Suppressor macrophage treated with lipopolysaccharide for 1 hour (primary cell): Measurements from ENCODE around the gene GALE.
A peak's percentile ranks its signal among the peaks of the same experiment; 100 is the strongest.
"Not testable (repeated sequence)": the region's sequence is repeated elsewhere in the genome, so short reads cannot be mapped to it uniquely, and the experiment has no call there.

Experiments used
- DNase-seq, 3 donors: peaks; one replicate each; pipeline ENCODE4 v3.0.0-alpha.2; 2020 to 2022

Gene GALE

GRCh38 chr1:23800400-23801337 is at the start of gene GALE:
Gene GALE (minus strand): TSS chr1:23800754. CDS start chr1:23799007, 1,747 bp downstream.
- peak; percentile 96 to 99 (median 98) for DNase-seq

- no peak for DNase-seq
These were observed 48.4 kb upstream of the GALE start for GRCh38 chr1:23848673-23849616.

- DNase-seq: not testable (repeated sequence)
These were observed 47.0 kb upstream of the GALE start for GRCh38 chr1:23847482-23848095.

- DNase-seq: no peak
These were observed 44.6 kb upstream of the GALE start for GRCh38 chr1:23845163-23845562.

GRCh38 chr1:23843644-23844043 is 43.1 kb upstream of the GALE start:
- DNase-seq: no peak

- DNase-seq: peak; percentile 71 to 91 (median 85)
These were observed 37.9 kb upstream of the GALE start for GRCh38 chr1:23838401-23838866.

- no peak for DNase-seq
These were observed 37.4 kb upstream of the GALE start for GRCh38 chr1:23837908-23838307.

- DNase-seq: peak in 2 of 3 donors; percentile 22 to 24
These were observed 35.5 kb upstream of the GALE start for GRCh38 chr1:23836037-23836436.

GRCh38 chr1:23834156-23834555 is 33.6 kb upstream of the GALE start:
- DNase-seq: not testable (repeated sequence)

GRCh38 chr1:23827717-23828116 is 27.2 kb upstream of the GALE start:
- no peak for DNase-seq

- DNase-seq: not testable (repeated sequence)
These were observed 26.0 kb upstream of the GALE start for GRCh38 chr1:23826590-23826989.

GRCh38 chr1:23825762-23826522 is 25.4 kb upstream of the GALE start:
- no peak for DNase-seq

GRCh38 chr1:23825076-23825761 is 24.7 kb upstream of the GALE start, which contains the start of gene HMGCL:
Gene HMGCL (minus strand): TSS chr1:23825429. CDS start chr1:23825415, 14 bp downstream.
- peak; percentile 94 to 97 (median 97) for DNase-seq

- DNase-seq: no peak
These were observed 24.1 kb upstream of the GALE start for GRCh38 chr1:23824711-23825075.

GRCh38 chr1:23823767-23824166 is 23.2 kb upstream of the GALE start:
- no peak for DNase-seq

- DNase-seq: no peak
These were observed 17.1 kb upstream of the GALE start for GRCh38 chr1:23817633-23818032.

GRCh38 chr1:23816906-23817305 is 16.4 kb upstream of the GALE start:
- no peak for DNase-seq

- no peak for DNase-seq
These were observed 15.8 kb upstream of the GALE start for GRCh38 chr1:23816361-23816760.

GRCh38 chr1:23814016-23814415 is 13.5 kb upstream of the GALE start:
- DNase-seq: no peak

GRCh38 chr1:23810818-23811540 is 10.4 kb upstream of the GALE start:
- peak; percentile 86 to 91 (median 87) for DNase-seq
